PFSK-1 (cell line): Measurements from ENCODE around the gene NADSYN1.

Experiments used
- POLR2AphosphoS5 ChIP-seq: IDR thresholded peaks from 2 replicates; pipeline ENCODE4 v1.6.1; 2012; ENCODE audit warnings: low read depth, mild to moderate bottlenecking, control low read depth, low read length, moderate library complexity
- SIN3A ChIP-seq: IDR thresholded peaks from 2 replicates; pipeline ENCODE4 v1.6.1; 2012; ENCODE audit warnings: mild to moderate bottlenecking, low read length, moderate library complexity, borderline replicate concordance; ENCODE audit not compliant: insufficient read depth
- TAF1 ChIP-seq: IDR thresholded peaks from 2 replicates; pipeline ENCODE4 v1.6.1; 2012; ENCODE audit warnings: low read length, control low read depth, borderline replicate concordance; ENCODE audit not compliant: insufficient read depth
- TF ChIP-seq, protein P1 (sequence below), 2 experiments: IDR thresholded peaks; 2 replicates each; pipeline versions ENCODE4 v1.6.1 to v1.8.0; 2011 to 2012; ENCODE audit warnings: low read depth in 2 of 2, low read length in 2 of 2, control low read depth in 1 of 2, inconsistent platforms in 1 of 2, mild to moderate bottlenecking in 1 of 2, moderate library complexity in 1 of 2; ENCODE audit not compliant: insufficient read depth in 1 of 2

DNA sequence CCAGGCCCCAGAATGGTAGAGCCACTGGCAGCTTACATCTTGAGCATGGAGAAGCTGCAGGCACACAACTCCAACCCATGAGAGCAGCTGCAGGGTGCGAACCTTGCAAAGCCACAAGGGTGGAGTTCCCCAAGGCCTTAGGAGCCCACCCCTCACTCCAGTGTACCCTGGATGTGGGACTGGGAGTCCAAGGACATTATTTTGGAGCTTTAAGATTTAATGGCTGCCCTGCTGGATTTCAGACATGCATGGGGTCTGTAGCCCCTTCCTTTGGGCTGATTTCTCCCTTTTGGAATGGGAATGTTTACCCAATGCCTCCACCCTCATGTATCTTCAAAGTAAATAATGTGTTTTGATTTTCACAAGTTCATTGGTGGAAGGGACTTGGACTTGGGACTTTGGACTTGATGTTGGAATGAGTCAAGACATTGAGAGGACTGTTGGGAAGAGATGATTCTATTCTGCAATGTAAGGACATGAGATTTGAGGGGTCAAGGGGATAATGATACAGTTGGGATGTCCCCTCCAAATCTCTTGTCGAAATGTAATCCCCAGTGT lies 73.0 kb downstream of the NADSYN1 start:
- no peak for TF ChIP-seq POLR2AphosphoS5
- TF ChIP-seq, protein P1, sequence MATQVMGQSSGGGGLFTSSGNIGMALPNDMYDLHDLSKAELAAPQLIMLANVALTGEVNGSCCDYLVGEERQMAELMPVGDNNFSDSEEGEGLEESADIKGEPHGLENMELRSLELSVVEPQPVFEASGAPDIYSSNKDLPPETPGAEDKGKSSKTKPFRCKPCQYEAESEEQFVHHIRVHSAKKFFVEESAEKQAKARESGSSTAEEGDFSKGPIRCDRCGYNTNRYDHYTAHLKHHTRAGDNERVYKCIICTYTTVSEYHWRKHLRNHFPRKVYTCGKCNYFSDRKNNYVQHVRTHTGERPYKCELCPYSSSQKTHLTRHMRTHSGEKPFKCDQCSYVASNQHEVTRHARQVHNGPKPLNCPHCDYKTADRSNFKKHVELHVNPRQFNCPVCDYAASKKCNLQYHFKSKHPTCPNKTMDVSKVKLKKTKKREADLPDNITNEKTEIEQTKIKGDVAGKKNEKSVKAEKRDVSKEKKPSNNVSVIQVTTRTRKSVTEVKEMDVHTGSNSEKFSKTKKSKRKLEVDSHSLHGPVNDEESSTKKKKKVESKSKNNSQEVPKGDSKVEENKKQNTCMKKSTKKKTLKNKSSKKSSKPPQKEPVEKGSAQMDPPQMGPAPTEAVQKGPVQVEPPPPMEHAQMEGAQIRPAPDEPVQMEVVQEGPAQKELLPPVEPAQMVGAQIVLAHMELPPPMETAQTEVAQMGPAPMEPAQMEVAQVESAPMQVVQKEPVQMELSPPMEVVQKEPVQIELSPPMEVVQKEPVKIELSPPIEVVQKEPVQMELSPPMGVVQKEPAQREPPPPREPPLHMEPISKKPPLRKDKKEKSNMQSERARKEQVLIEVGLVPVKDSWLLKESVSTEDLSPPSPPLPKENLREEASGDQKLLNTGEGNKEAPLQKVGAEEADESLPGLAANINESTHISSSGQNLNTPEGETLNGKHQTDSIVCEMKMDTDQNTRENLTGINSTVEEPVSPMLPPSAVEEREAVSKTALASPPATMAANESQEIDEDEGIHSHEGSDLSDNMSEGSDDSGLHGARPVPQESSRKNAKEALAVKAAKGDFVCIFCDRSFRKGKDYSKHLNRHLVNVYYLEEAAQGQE (IDR thresholded peaks at IDR 0.05; ENCODE audit: insufficient read depth in 1 of 2, low read depth in 2 of 2, low read length in 2 of 2) = no peak
- TF ChIP-seq SIN3A = no peak
- TF ChIP-seq TAF1 = no peak
